HG02763 (cell line): Measurements from ENCODE around the gene PPIA.

Source experiments
- ATAC-seq: cut with Tn5 transposase; IDR thresholded peaks from one replicate; pipeline ENCODE4 v1.9.1; 2021; ENCODE audit warnings: mild to moderate bottlenecking, moderate library complexity; ENCODE audit not compliant: unreplicated experiment

The PPIA gene

DNA sequence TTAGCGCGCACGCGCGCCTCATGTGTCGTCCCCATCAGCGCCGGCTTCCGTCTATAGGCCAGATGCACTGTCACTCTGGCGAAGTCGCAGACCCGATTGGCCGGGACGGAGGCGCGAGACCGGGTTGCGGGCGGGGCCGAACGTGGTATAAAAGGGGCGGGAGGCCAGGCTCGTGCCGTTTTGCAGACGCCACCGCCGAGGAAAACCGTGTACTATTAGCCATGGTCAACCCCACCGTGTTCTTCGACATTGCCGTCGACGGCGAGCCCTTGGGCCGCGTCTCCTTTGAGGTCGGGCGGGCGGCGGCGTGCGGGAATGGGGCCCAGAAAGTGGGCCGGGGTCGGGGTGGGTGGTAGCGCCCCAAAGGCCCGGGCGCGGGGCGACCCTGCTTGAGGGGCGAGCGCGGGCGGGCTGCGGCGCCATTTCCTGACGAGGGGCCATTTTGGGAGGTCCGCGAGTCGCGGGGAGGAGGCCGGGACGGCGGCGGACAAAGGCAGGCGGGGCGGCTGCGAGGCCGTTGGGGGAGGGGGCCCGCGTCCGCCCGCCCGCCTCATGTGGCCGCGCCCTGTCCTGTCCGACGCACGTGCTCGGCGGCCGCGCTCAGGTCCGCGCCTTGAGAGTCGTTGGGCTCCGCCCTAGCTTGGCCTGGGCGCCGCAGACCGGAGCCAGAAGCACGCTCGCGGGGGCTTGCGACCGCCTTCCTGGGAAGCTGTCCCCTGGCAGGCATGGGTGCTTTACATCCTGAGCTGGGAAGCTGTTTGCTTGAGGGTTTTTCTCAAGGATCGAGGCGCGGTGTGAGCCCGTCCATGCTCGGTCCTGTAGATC, at the start of gene PPIA:
Gene PPIA, plus strand, starts transcription at position 178 of the 825 bp plus-strand sequence. Its CDS starts 44 bp downstream, at position 222.
- peak; percentile 84 for ATAC-seq

DNA sequence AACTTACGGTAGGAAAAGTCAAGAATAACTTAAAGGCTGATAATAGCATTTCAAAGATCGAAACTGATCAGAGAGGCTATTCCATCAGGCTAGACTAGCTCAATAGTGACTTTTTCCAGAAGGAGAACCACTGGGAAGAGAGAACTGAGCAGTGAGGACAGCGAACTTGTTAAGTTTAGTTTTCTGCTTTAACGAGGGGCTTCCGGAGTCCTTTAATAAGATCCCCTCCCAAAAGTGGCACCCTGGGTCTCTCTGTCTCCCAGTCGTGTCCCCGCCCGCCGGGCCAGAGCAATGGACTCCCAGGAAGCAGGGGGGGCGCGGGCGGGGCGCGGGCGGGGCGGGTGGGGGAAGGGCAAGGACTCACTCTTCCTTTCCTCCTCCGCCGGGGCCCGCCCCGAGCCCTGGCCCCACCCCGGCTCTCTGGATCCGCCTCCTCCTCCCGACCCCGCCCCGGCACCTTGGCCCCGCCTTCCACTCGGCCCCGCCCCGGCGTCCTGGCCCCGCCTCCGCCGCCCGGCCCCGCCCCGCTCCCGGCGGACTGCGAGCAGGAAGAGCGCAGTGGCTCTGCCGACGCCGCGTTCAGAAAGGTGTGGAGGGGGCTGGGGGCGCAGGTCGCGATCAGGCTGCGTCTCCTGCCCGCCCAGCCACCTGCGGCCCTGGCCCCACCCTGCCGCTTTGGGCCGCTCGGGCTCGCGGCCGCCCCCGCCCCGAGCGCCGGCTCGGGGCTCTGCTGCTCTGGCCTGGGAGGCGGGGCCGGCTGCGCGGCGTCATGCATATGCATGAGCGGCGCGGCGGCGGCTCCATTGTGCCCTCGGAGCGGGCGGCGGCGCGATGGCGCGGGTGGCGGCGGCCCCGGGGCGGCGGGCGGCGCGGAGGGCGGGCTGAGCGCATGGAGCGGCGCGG, 48.2 kb upstream of the PPIA start, which contains the start of gene ZMIZ2:
Gene ZMIZ2, plus strand, starts transcription at position 803 of the 903 bp plus-strand sequence. CDS start 7,403 bp downstream, outside the sequence.
- peak; percentile 64 for ATAC-seq

DNA sequence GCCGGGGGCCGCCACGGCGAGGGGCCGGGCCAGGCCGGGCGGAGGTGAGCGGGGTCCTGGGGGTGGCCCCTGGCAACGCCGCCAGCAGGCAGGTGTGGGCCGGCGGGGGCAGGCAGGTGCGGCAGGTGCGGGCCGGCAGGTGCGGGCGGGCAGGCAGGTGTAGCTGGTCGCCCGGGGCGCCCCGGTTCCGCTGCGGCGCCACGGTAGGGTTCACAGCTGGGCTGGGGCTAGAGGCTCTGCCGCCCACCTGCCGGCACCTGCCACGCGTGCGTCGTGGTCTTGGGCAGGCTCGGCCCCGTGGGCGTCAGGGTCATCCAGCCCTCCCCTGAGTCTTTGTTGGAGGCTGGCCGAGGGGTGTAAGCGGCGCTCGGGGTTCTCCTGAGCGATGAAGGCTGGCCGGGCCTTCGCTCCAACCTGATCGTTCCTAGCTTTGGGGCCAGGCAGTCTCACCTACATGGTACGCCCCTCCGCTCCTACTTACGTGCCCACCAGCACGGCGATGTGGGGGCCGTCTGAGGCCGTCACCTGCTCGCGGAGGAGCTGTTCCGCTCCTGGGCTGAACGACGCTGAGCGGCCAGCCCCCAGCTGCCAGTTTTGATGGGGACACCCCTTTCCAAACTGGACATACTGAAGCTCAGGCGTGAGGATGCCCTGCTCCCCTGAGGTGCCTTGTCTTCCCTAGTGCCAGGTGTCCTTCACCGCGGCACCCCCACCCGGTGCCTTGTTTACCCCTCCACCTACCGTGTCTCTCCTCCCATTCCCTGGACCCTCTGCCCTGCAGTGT, 47.3 kb upstream of the PPIA start:
- ATAC-seq, result peak; percentile 24

DNA sequence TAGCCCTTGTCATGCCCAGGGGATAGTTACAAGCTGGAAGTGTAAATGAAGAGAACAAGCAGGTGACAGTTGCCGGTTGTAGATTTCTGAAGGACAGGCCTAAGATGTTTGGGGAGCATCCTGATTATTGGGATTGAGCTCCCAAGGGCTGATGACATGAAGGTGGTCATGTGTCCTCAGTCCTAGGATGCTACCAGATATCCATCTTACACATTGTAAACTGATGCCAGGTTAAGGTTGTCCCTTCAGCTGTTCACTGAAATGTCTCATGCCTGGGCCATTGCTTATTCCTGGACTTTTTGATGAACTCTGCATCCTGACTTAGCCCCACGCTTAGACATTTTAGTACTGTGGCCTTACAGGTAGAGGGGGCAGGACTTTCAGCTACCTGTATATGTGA, 46.5 kb upstream of the PPIA start:
- ATAC-seq, result no peak

DNA sequence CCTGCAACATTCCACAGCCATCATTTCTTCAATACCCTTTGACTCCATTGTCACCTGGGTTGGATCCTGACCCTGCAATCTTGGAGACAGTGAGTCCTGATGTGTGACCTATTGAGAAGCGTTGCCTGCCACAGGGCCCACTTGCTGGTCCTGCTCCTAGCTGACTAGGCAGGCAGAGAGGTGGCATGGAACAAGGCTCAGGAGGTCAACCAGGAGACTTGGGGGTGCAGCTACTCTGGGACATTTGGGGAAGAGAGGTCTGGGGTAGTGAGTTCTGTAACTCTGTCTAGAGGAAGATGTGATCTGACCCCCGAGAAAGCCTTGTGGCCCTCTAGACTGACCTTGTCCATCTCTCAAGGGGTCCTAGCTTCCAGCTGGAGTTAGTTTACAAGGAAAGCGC, 46.1 kb upstream of the PPIA start:
- ATAC-seq, result no peak

DNA sequence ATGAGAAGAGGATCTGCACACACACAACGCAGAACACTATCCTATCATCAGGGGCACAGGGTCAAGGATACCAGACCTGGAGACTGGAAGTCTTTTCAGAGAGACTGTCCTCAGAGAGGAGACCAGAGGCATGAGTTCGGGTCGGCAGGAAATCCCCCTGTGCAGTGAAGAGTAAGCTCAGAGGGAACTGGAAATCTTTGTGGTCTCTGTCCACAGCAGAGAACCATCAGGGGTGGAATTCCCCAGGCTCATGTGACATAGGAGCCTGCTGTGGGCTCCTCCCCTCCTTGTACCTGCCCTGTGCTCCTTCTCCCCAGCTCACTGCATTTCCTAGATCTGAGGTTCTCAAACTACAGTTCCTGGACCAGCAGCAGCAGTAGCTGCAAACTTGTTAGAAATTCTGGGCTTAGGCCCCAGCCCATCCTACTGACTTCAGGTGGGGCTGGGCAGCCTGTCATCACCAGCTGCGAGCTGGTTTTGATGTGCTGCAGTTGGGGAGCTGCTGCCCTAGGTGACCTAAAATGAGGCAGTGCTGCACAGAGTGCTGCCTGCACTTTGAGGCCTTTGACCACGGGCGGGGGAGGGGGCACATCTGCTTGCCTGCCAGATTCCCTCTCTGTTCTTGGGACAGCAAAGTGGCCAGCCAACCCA, 45.4 kb upstream of the PPIA start:
- peak; percentile 55 for ATAC-seq

DNA sequence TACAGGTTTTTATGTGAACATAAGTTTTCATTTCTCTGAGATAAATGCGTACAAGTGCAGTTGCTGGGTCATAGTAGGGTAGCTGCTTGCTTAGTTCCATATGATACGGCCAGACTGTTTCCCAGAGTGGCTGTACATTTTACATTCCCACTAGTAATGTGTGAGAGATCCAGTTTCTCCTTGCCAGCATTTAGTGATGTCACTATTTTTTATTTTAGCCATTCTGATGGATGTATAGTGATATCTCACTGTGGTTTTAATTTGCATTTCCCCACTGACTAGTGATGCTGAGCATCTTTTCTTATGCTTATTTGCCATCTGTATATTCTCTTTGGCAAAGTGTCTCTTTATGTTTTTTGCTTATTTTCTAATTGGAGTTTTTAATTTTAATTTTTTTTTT, 43.7 kb upstream of the PPIA start:
- ATAC-seq, result no peak

DNA sequence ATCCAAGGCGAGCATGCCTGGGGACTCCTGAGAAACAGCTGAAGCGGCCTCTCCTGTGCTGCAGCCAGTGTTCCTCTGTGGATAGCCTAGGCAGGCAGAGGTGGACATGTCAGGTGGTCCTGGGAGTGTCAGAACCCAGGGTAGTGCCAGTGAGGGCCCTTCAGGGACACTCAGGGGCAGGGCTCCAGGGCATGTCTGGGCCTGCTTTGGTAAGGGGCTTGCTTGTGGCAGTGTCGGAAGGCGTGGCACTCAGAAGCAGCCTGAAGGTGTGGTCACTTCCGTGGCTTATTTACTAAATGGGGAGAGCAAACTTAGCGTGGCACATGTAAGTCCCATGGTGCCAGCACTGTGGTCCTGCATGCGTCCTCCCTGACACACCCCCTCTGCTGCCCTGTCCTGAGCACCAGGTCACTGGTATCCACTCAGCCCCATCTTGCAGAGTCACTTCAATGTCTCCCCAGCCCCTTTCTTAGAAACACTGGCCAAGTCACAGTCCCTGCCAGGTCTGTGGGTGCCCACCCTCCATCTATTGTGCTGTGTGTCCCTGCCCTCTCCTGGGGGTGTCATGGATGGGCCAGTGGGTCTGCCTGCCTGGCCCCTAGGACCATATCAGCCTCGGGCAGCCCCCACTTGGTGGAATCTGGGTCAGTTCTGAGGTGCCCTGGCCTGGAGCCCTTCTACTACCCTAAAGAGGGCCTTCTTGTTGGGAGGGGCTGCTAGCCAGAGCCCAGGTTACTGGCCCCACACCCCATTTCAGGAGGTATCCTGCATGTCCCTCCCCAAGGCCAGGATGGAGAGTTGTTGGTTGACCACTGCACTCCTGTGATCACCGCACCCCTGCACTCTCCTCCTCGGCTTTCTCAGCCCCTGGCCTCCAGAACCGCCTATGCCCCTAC, 41.4 kb upstream of the PPIA start:
- no peak for ATAC-seq

DNA sequence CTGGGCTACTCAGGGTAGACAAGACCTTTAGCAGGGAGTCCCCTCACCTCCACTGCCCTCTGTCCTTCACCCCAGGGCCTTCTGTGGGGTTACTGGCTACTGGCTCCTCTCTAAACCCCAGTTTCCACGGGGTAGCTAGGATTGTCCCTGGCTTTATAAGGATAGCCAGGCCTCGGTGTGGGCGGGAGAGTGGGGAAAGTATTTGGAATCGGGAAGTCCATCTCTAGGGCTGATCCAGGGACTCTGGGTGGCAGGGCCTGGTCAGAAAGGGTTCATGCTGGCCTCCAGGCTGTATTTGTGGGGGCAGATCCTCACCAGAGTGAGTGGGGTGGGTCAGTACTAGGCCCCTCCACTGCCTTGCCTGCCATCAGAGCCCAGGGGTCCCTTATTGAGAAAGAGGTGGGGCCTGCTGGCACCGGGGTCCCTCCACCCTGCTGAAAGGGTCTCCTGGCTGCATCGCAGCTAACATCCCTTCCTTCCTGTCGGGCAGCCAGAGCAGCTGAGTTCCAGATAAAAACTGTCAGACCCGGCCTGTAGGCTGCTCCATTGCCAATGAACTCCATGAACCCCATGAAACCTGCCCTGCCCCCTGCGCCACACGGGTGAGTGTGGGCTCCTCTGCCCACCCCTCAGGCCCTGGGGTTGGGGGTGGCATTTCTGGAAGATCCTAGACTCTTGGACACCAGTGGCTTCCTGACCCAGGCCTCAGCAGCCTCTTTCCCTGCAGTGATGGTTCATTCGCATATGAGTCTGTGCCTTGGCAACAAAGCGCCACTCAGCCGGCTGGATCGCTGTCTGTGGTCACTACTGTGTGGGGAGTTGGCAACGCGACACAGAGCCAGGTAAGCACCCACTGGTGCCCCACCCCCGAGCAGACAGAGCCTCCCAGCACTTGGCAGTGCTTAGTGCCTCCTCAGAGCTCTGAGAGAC, 40.5 kb upstream of the PPIA start:
- no peak for ATAC-seq

DNA sequence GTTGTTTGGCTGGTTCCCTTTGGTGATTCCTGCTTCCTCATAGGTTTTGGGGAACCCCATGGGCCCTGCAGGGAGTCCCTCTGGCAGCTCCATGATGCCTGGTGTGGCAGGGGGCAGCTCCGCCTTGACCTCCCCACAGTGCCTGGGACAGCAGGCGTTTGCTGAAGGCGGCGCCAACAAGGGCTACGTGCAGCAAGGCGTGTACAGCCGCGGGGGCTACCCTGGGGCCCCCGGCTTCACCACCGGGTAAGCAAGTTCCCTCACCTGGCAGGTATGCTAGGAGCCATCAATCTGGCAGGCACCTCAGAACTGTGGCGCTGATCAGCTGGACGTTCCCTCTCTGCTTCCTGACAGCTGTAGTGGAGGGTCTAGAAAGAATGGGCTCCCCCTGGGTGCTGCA, 39.6 kb upstream of the PPIA start:
- no peak for ATAC-seq

DNA sequence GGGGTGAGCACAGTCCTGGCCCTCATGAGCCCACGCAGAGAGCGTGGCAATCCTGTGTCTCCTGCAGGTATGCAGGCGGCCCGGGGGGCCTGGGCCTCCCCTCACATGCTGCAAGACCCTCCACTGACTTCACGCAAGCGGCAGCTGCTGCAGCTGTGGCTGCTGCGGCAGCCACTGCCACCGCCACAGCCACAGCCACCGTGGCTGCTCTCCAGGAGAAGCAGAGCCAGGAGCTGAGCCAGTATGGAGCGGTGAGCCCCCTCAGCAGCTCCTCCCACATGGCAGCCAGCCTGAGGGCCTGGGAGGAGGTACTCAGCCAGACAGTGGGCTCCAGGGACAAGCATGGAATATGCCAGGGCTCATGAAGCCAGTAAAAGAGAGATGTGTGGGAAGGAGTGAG, 39.2 kb upstream of the PPIA start:
- ATAC-seq, result no peak

DNA sequence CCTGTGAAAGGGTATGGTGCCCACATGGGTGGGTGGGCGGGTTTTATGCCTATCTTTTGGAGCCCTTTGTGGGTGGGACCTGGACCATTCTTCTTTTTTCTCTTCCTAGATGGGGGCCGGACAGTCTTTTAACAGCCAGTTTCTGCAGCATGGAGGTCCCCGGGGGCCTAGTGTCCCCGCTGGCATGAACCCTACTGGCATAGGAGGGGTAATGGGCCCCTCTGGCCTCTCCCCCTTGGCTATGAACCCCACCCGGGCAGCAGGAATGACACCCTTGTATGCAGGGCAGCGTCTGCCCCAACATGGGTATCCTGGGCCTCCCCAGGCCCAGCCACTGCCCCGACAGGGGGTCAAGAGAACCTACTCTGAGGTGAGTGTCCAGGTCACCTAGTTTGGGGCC, 38.7 kb upstream of the PPIA start:
- ATAC-seq, result no peak

DNA sequence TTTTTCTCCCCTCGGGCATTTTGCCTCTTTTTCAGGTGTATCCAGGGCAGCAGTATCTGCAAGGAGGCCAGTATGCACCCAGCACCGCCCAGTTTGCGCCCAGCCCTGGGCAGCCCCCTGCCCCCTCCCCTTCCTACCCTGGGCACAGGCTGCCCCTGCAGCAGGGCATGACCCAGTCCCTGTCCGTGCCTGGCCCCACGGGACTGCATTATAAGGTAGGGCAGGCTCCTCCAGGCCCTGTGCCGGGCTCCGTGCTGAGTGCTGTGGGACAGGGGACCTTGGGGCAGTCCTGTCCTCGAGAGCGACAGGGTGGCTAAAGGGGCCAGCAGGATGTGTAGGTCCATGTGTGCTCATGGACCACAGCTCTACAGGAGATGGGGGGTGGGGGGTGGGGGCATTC, 37.2 kb upstream of the PPIA start:
- ATAC-seq, result no peak

DNA sequence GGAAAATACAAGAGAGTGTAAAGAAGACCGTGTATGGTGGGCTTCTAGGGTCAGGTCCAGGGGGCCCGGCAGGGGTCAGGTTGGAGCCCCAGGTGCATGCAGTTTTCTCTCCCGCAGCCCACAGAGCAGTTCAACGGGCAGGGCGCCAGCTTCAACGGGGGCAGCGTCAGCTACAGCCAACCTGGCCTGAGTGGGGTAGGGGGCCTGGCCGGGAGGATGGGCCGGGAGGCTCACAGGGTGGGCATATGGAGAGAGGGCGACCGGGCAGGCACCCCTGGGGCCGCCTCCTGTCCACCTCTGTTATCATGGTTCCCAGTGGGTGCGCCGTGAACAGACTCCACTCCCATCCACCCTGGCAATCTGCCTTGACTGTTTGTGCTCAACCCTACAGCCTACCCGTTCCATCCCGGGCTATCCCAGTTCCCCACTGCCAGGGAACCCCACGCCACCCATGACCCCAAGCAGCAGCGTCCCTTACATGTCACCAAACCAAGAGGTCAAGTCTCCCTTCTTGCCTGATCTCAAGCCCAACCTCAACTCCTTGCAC, 36.4 kb upstream of the PPIA start:
- ATAC-seq, result no peak

DNA sequence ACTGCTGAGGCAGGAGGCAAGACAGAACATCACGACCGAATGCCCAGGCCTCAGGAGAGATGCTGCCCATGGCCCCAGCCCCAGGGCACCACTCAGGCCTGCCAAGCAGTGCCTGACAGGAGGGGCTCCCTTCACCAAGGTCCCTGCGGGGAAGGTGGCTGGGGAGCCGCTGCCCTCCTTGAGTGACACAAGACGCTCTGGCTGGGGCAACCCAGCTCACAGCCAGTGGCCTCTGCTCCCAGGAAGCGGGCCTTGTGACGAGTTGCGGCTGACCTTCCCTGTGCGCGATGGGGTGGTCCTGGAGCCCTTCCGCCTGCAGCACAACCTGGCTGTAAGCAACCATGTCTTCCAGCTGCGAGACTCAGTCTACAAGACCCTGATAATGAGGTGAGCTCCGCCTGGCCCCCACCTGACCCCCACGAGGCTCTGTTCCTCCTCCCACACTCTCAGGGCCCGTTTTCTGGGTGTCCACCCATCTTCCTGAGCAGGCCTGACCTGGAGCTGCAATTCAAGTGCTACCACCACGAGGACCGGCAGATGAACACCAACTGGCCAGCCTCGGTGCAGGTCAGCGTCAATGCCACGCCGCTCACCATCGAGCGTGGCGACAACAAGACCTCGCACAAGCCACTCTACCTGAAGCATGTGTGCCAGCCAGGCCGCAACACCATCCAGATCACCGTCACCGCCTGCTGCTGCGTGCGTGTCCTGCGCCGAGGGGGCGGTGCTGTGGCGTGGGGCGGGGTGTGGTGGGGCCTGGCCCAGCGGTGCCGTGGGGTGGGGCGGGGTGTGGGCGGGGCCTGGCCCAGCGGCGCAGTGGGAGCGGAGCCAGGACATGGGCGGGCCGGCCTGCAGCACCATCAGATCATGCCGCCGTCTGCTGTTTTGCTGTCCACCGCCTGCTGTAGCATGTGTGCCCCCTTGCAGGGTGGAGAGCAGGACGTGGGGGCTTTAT, 35.0 kb upstream of the PPIA start:
- ATAC-seq, result no peak

DNA sequence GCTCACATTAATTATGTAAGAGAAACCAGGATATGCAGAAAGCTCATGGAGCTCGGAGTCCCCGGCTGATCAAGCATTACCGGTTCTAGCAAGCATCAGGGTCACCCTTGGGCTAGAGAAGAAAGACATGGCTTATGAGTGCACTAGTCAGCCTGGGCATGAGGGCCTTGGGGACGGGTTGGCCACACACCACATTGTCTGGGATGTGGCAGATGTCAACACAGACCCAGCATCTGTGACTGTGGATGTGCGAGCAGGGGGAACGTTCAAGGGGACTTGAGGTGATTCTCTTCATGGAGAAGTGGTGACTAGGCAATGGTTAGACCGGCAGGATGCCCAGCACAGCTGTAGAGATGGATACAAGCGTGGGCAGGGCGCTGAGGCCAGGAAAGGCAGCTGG, 34.2 kb upstream of the PPIA start:
- ATAC-seq, result no peak
